HepG2 (cell line): ENCODE results near the gene HOXA5. TPM values are rescaled to one million over a fixed set of nuclear protein-coding genes. Genes with fewer than 3 reads are reported as not detected.

Experiments used
- GATAD2A ChIP-seq: IDR thresholded peaks from 2 replicates; pipeline ENCODE4 v1.6.1; 2016
- HIC2 ChIP-seq: sonication (generic); formaldehyde crosslinking; IDR thresholded peaks from 2 replicates; pipeline ENCODE4 v1.9.0; 2022; ENCODE audit warnings: low read depth, missing genetic modification reagents
- HMGXB4 ChIP-seq, 2 experiments: sonication (generic) in 1 of 2; formaldehyde crosslinking in 1 of 2; IDR thresholded peaks; 2 replicates each; pipeline versions ENCODE4 v1.4.0 to v1.6.1; 2018 to 2020; ENCODE audit warnings: missing genetic modification reagents in 2 of 2, borderline replicate concordance in 1 of 2, low read depth in 1 of 2, mild to moderate bottlenecking in 1 of 2, missing biosample characterization in 1 of 2
- HNF4G ChIP-seq, 2 experiments: sonication (generic) in 1 of 2; formaldehyde crosslinking in 1 of 2; IDR thresholded peaks; 2 replicates each; pipeline versions ENCODE4 v1.4.0 to v1.6.1; 2011 to 2020; ENCODE audit warnings: borderline replicate concordance in 2 of 2, low read depth in 2 of 2, mild to moderate bottlenecking in 2 of 2, low read length in 1 of 2, missing genetic modification reagents in 1 of 2, moderate library complexity in 1 of 2
- HOXA3 ChIP-seq: sonication (generic); formaldehyde crosslinking; IDR thresholded peaks from 2 replicates; pipeline ENCODE4 v1.5.0; 2020; ENCODE audit warnings: missing genetic modification reagents
- HOXA9 ChIP-seq: sonication (generic); formaldehyde crosslinking; IDR thresholded peaks from 2 replicates; pipeline ENCODE4 v1.8.1; 2022; ENCODE audit warnings: missing genetic modification reagents, mild to moderate bottlenecking, moderate library complexity, borderline replicate concordance
- KDM6A ChIP-seq: IDR thresholded peaks from 2 replicates; pipeline ENCODE4 v1.6.1; 2016; ENCODE audit warnings: low read depth
- KLF11 ChIP-seq: IDR thresholded peaks from 2 replicates; pipeline ENCODE4 v1.6.1; 2016; ENCODE audit warnings: missing compliant biosample characterization
- NR2F1 ChIP-seq, 2 experiments: fragments of 450-650 bp in 1 of 2; formaldehyde crosslinking in 1 of 2; IDR thresholded peaks; 2 replicates each; pipeline versions ENCODE4 v1.5.0 to v1.6.1; 2016 to 2020; ENCODE audit warnings: mild to moderate bottlenecking in 1 of 2, missing compliant biosample characterization in 1 of 2, missing genetic modification reagents in 1 of 2, moderate library complexity in 1 of 2
- ONECUT2 ChIP-seq: sonication (generic); formaldehyde crosslinking; IDR thresholded peaks from 2 replicates; pipeline ENCODE4 v1.4.0; 2020; ENCODE audit warnings: missing genetic modification reagents
- RXRA ChIP-seq: sonication (generic); formaldehyde crosslinking; IDR thresholded peaks from 2 replicates; pipeline ENCODE4 v1.5.1; 2020; ENCODE audit warnings: missing genetic modification reagents
- SMC3 ChIP-seq: IDR thresholded peaks from 2 replicates; pipeline ENCODE4 v1.6.1; 2011; ENCODE audit warnings: low read length, improper control_type of control experiment
- SOX5 ChIP-seq: IDR thresholded peaks from 2 replicates; pipeline ENCODE4 v1.6.1; 2016; ENCODE audit warnings: borderline replicate concordance
- SP4 ChIP-seq: sonication (generic); formaldehyde crosslinking; IDR thresholded peaks from 2 replicates; pipeline ENCODE4 v1.8.1; 2023; ENCODE audit warnings: mild to moderate bottlenecking, missing genetic modification reagents
- TARDBP ChIP-seq: sonication (generic); formaldehyde crosslinking; IDR thresholded peaks from 2 replicates; pipeline ENCODE4 v1.8.0; 2022; ENCODE audit warnings: mild to moderate bottlenecking, missing genetic modification reagents
- THAP11 ChIP-seq: IDR thresholded peaks from 2 replicates; pipeline ENCODE4 v1.6.1; 2016; ENCODE audit warnings: missing biosample characterization, missing genetic modification reagents
- ZBTB34 ChIP-seq: sonication (generic); formaldehyde crosslinking; IDR thresholded peaks from 2 replicates; pipeline ENCODE4 v1.8.0; 2022; ENCODE audit warnings: mild to moderate bottlenecking, missing genetic modification reagents
- polyA plus RNA-seq, 8 experiments: library from polyadenylated mRNA; depleted of rRNA in 3 of 8; stranded (reverse) in 7 of 8; unstranded in 1 of 8; fragments of >200 nt; fragmentation: Illumina TruSeq in 4 of 8; extraction: Trizol in 4 of 8; gene quantifications; 2 replicates each; pipeline versions ENCODE4 v1.2.1 to v1.2.3, GENCODE V29; 2011 to 2016; ENCODE audit warnings: low read depth in 4 of 8, missing spikeins in 1 of 8, mixed read lengths in 1 of 8; ENCODE audit not compliant: insufficient read depth in 1 of 8
- total RNA-seq, 5 experiments: library from RNA; depleted of rRNA; stranded (reverse); fragments of >200 nt; fragmentation: Illumina TruSeq; extraction: Trizol; gene quantifications; 2 replicates each; pipeline ENCODE4 v1.2.3, GENCODE V29; 2016; ENCODE audit warnings: low read depth in 1 of 5
- TF ChIP-seq, protein P1 (sequence below): IDR thresholded peaks from 2 replicates; pipeline ENCODE4 v1.4.0; 2020; ENCODE audit warnings: mild to moderate bottlenecking, missing genetic modification reagents

Gene HOXA5
- total and polyA plus RNA-seq, 2 of the 13 experiments (the other 11 are each of a cell fraction or from before 2014, with no cell fraction given) = 3.2 to 3.6 TPM

GRCh38 chr7:27133409-27134231 is 9.9 kb downstream of the HOXA5 start (continued):
- TF ChIP-seq SP4 (CRISPR knock-in tag) (0 out of 2 replicates have a peak, but pooled peaks have one; percentile 16), KLF11 (CRISPR knock-in tag) (no peak), SOX5 (CRISPR knock-in tag) (peak; percentile 85), SMC3 (peak; percentile 14; the same call in 1 of the 2 replicates), HMGXB4 (CRISPR knock-in tag; IDR thresholded peaks at IDR 0.05; ENCODE audit: borderline replicate concordance in 1 of 2, low read depth in 1 of 2) (peak in 1 of 2 experiments; percentile 10; a peak in 1 of 4 replicates), NR2F1 (CRISPR knock-in tag; IDR thresholded peaks at IDR 0.05) (peak; percentile 57 to 67), HIC2 (CRISPR knock-in tag) (no peak), RXRA (peak; percentile 93; the same call in 1 of the 2 replicates), HNF4G (IDR thresholded peaks at IDR 0.05; ENCODE audit: borderline replicate concordance, low read depth, low read length) (peak; percentile 69), HNF4G (CRISPR knock-in tag; IDR thresholded peaks at IDR 0.05; ENCODE audit: borderline replicate concordance, low read depth) (0 out of 2 replicates have a peak, but pooled peaks have one; percentile 53), ONECUT2 (CRISPR knock-in tag) (peak; percentile 56), HOXA9 (CRISPR knock-in tag) (no peak), HOXA3 (peak; percentile 41; the same call in 1 of the 2 replicates), ZBTB34 (CRISPR knock-in tag) (no peak), TARDBP (CRISPR knock-in tag) (peak; percentile 71; the same call in 1 of the 2 replicates), GATAD2A (CRISPR knock-in tag) (peak; percentile 80), THAP11 (0 out of 2 replicates have a peak, but pooled peaks have one; percentile 17), KDM6A (CRISPR knock-in tag) (peak; percentile 59; the same call in 1 of the 2 replicates)
- TF ChIP-seq, protein P1, sequence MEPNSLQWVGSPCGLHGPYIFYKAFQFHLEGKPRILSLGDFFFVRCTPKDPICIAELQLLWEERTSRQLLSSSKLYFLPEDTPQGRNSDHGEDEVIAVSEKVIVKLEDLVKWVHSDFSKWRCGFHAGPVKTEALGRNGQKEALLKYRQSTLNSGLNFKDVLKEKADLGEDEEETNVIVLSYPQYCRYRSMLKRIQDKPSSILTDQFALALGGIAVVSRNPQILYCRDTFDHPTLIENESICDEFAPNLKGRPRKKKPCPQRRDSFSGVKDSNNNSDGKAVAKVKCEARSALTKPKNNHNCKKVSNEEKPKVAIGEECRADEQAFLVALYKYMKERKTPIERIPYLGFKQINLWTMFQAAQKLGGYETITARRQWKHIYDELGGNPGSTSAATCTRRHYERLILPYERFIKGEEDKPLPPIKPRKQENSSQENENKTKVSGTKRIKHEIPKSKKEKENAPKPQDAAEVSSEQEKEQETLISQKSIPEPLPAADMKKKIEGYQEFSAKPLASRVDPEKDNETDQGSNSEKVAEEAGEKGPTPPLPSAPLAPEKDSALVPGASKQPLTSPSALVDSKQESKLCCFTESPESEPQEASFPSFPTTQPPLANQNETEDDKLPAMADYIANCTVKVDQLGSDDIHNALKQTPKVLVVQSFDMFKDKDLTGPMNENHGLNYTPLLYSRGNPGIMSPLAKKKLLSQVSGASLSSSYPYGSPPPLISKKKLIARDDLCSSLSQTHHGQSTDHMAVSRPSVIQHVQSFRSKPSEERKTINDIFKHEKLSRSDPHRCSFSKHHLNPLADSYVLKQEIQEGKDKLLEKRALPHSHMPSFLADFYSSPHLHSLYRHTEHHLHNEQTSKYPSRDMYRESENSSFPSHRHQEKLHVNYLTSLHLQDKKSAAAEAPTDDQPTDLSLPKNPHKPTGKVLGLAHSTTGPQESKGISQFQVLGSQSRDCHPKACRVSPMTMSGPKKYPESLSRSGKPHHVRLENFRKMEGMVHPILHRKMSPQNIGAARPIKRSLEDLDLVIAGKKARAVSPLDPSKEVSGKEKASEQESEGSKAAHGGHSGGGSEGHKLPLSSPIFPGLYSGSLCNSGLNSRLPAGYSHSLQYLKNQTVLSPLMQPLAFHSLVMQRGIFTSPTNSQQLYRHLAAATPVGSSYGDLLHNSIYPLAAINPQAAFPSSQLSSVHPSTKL (CRISPR knock-in tag) = peak; percentile 92
